Naive thymus-derived CD4-positive, alpha-beta T cell (primary cell): Measurements from ENCODE around the gene OR2A25. TPM values are rescaled to one million over a fixed set of nuclear protein-coding genes. Genes with fewer than 3 reads are reported as not detected.

ENCODE experiments used
- ATAC-seq: fragments of 150-1000 bp; cut with Tn5 transposase; 2 replicates; pipeline ENCODE4 v1.10.0; 2021; ENCODE audit warnings: mild to moderate bottlenecking, moderate library complexity
- CTCF ChIA-PET: fragments of 350-600 bp; sonication (Branson Sonifier 250); formaldehyde crosslinking; loops from one replicate; lab custom pipeline; 2021; ENCODE audit warnings: antibody characterized with exemption; lab: Charles Lee
- POLR2A ChIA-PET: fragments of 350-600 bp; sonication (Branson Sonifier 250); formaldehyde crosslinking; loops from one replicate; lab custom pipeline; 2021; ENCODE audit warnings: antibody characterized with exemption, inconsistent platforms; lab: Charles Lee
- DNase-seq, 9 donors: peaks; one replicate each; pipeline versions ENCODE4 v3.0.0 to v3.0.0-alpha.2; 2020 to 2022; ENCODE audit warnings: mixed read lengths in 1 of 9
- H3K27ac ChIP-seq: one replicate; pipeline ENCODE4 v1.7.0; 2013; ENCODE audit warnings: mild to moderate bottlenecking, low read depth, low read length, moderate library complexity
- H3K27me3 ChIP-seq, 2 donors: one replicate each; pipeline ENCODE4 v1.7.0; 2013; ENCODE audit warnings: low read length in 2 of 2, mild to moderate bottlenecking in 2 of 2, moderate library complexity in 2 of 2; ENCODE audit not compliant: control insufficient read depth in 2 of 2, insufficient read depth in 2 of 2
- H3K36me3 ChIP-seq, 3 experiments: 1 replicate in 2 of 3; 2 replicates in 1 of 3; pipeline ENCODE4 v1.7.0; 2013; ENCODE audit warnings: low read length in 3 of 3, mild to moderate bottlenecking in 3 of 3, moderate library complexity in 1 of 3; ENCODE audit not compliant: insufficient read depth in 3 of 3, control insufficient read depth in 2 of 3
- H3K4me1 ChIP-seq, 2 donors: one replicate each; pipeline ENCODE4 v1.7.0; 2013; ENCODE audit warnings: low read length in 2 of 2, mild to moderate bottlenecking in 2 of 2, moderate library complexity in 1 of 2; ENCODE audit not compliant: control insufficient read depth in 2 of 2, insufficient read depth in 2 of 2
- H3K4me3 ChIP-seq: 2 replicates; pipeline ENCODE4 v1.7.0; 2013; ENCODE audit warnings: mild to moderate bottlenecking, low read length
- H3K9me3 ChIP-seq, 3 experiments: 1 replicate in 2 of 3; 2 replicates in 1 of 3; pipeline ENCODE4 v1.7.0; 2013; ENCODE audit warnings: low read length in 3 of 3; ENCODE audit not compliant: control insufficient read depth in 2 of 3
- H3K27ac Mint-ChIP-seq, 9 donors: one replicate each; pipeline ENCODE4 v1.8.0; 2020 to 2022; ENCODE audit warnings: mixed read lengths in 9 of 9, mild to moderate bottlenecking in 8 of 9, moderate library complexity in 5 of 9, inconsistent platforms in 2 of 9
- H3K27me3 Mint-ChIP-seq, 5 donors: one replicate each; pipeline ENCODE4 v1.8.0; 2021 to 2022; ENCODE audit warnings: mixed read lengths in 5 of 5, mild to moderate bottlenecking in 1 of 5
- H3K36me3 Mint-ChIP-seq, 5 donors: one replicate each; pipeline ENCODE4 v1.8.0; 2020 to 2022; ENCODE audit warnings: mixed read lengths in 5 of 5, mild to moderate bottlenecking in 3 of 5, inconsistent platforms in 1 of 5
- H3K4me1 Mint-ChIP-seq, 7 donors: one replicate each; pipeline ENCODE4 v1.8.0; 2020 to 2022; ENCODE audit warnings: mixed read lengths in 7 of 7, mild to moderate bottlenecking in 3 of 7, inconsistent platforms in 1 of 7
- H3K4me3 Mint-ChIP-seq, 10 donors: one replicate each; pipeline ENCODE4 v1.8.0; 2020 to 2022; ENCODE audit warnings: mild to moderate bottlenecking in 10 of 10, mixed read lengths in 10 of 10, moderate library complexity in 6 of 10, inconsistent platforms in 2 of 10
- H3K9me3 Mint-ChIP-seq, 11 donors: one replicate each; pipeline ENCODE4 v1.8.0; 2020 to 2022; ENCODE audit warnings: mixed read lengths in 11 of 11, mild to moderate bottlenecking in 4 of 11, inconsistent platforms in 1 of 11, moderate library complexity in 1 of 11
- intact Hi-C, 2 donors: fragments of 100-400 bp; cut with micrococcal nuclease; formaldehyde crosslinking; loops; one replicate each; pipeline ENCODE4 v1.15.1; 2023
- polyA plus RNA-seq, 2 donors: library from polyadenylated mRNA; unstranded; fragments of 300-500 nt; fragmentation: Illumina TruSeq; gene quantifications; one replicate each; pipeline ENCODE4 v1.2.3, GENCODE V29; 2021
- total RNA-seq, 6 experiments: library from RNA in 5 of 6; stranded (reverse) in 5 of 6; gene quantifications; 1 replicate in 5 of 6; 2 replicates in 1 of 6; pipeline ENCODE4 v1.2.3 and lab custom pipeline; 2021 to 2026

The OR2A25 gene
- total and polyA plus RNA-seq, 7 experiments from 2014 or later, result not detected

GRCh38 chr7:144087230-144087629 is 17.6 kb downstream of the OR2A25 start:
- H3K4me3 ChIP-seq, result no peak overlapping the region
- ATAC-seq (no peak), DNase-seq (no peak)
- peaks cover 0 to 12% (median 0%) of the 10 kb centered on the region in 5 donors for H3K27me3 Mint-ChIP-seq
- intact Hi-C loops, result no loop called here
- no peaks in the 10 kb centered on the region for H3K36me3 ChIP-seq
- no peak overlapping the region for H3K27ac Mint-ChIP-seq
- H3K9me3 Mint-ChIP-seq, result peaks cover 0 to 9% (median 4%) of the 10 kb centered on the region in 11 donors
- CTCF ChIA-PET, result no interaction called here
- no peak overlapping the region for H3K4me3 Mint-ChIP-seq
- no peaks in the 10 kb centered on the region for H3K27me3 ChIP-seq
- H3K27ac ChIP-seq, result no peak overlapping the region
- H3K4me1 Mint-ChIP-seq, result no peaks in the 10 kb centered on the region
- no peaks in the 10 kb centered on the region for H3K9me3 ChIP-seq
- no peaks in the 10 kb centered on the region for H3K4me1 ChIP-seq
- POLR2A ChIA-PET, result no interaction called here
- no peaks in the 10 kb centered on the region for H3K36me3 Mint-ChIP-seq

GRCh38 chr7:144090667-144091066 is 21.1 kb downstream of the OR2A25 start:
- Mint-ChIP-seq H3K27me3 (peaks cover 0 to 23% (median 0%) of the 10 kb centered on the region in 5 donors), H3K36me3 (no peaks in the 10 kb centered on the region), H3K4me1 (no peaks in the 10 kb centered on the region), H3K4me3 (no peak overlapping the region), H3K27ac (no peak overlapping the region), H3K9me3 (peaks cover 0 to 19% (median 4%) of the 10 kb centered on the region in 11 donors)
- Histone ChIP-seq H3K4me3 (no peak overlapping the region), H3K4me1 (no peaks in the 10 kb centered on the region), H3K27me3 (no peaks in the 10 kb centered on the region), H3K9me3 (no peaks in the 10 kb centered on the region), H3K36me3 (no peaks in the 10 kb centered on the region), H3K27ac (no peak overlapping the region)
- intact Hi-C loops, result no loop called here
- POLR2A ChIA-PET, result no interaction called here
- CTCF ChIA-PET, result no interaction called here
- DNase-seq (no peak), ATAC-seq (no peak)

- Mint-ChIP-seq H3K4me3 (no peak overlapping the region), H3K27me3 (peaks cover 0 to 18% (median 8%) of the 10 kb centered on the region in 5 donors), H3K9me3 (peaks cover 0 to 5% (median 0%) of the 10 kb centered on the region in 11 donors), H3K36me3 (no peaks in the 10 kb centered on the region), H3K4me1 (peaks cover 0 to 42% (median 32%) of the 10 kb centered on the region in 7 donors), H3K27ac (peak overlapping the region in 1 of 9 donors; percentile 54)
- Histone ChIP-seq H3K27ac (no peak overlapping the region), H3K4me1 (peaks cover 0 to 6% of the 10 kb centered on the region in 2 donors), H3K27me3 (no peaks in the 10 kb centered on the region), H3K9me3 (no peaks in the 10 kb centered on the region), H3K4me3 (no peak overlapping the region), H3K36me3 (no peaks in the 10 kb centered on the region)
- intact Hi-C loops, result no loop called here
- CTCF ChIA-PET, result no interaction called here
- no peak for ATAC-seq
- no peak for DNase-seq
- POLR2A ChIA-PET, result no interaction called here
Measured at GRCh38 chr7:144098776-144099175, 29.2 kb downstream of the OR2A25 start.

GRCh38 chr7:144100607-144101006 is 31.0 kb downstream of the OR2A25 start:
- peaks cover 0 to 6% of the 10 kb centered on the region in 2 donors for H3K4me1 ChIP-seq
- H3K27ac Mint-ChIP-seq, result peak overlapping the region in 4 of 9 donors; percentile 3 to 69 (median 38)
- DNase-seq (peak in 5 of 9 donors; percentile 5 to 25 (median 11)), ATAC-seq (no peak)
- no peaks in the 10 kb centered on the region for H3K36me3 ChIP-seq
- H3K4me3 ChIP-seq, result no peak overlapping the region
- CTCF ChIA-PET, result no interaction called here
- no peaks in the 10 kb centered on the region for H3K9me3 Mint-ChIP-seq
- H3K4me1 Mint-ChIP-seq, result peaks cover 0 to 42% (median 32%) of the 10 kb centered on the region in 7 donors
- no peak overlapping the region for H3K27ac ChIP-seq
- peak overlapping the region in 5 of 10 donors; percentile 19 to 56 (median 44) for H3K4me3 Mint-ChIP-seq
- POLR2A ChIA-PET, result no interaction called here
- H3K36me3 Mint-ChIP-seq, result no peaks in the 10 kb centered on the region
- H3K27me3 ChIP-seq, result no peaks in the 10 kb centered on the region
- H3K27me3 Mint-ChIP-seq, result peaks cover 0 to 10% (median 5%) of the 10 kb centered on the region in 5 donors
- intact Hi-C loops, result no loop called here
- no peaks in the 10 kb centered on the region for H3K9me3 ChIP-seq

GRCh38 chr7:144102041-144102440 is 32.4 kb downstream of the OR2A25 start:
- ChIA-PET CTCF (no interaction called here), POLR2A (no interaction called here)
- Histone ChIP-seq H3K27ac (no peak overlapping the region), H3K4me3 (no peak overlapping the region), H3K4me1 (peaks cover 0 to 6% of the 10 kb centered on the region in 2 donors), H3K36me3 (no peaks in the 10 kb centered on the region), H3K9me3 (no peaks in the 10 kb centered on the region), H3K27me3 (no peaks in the 10 kb centered on the region)
- Mint-ChIP-seq H3K4me1 (peaks cover 0 to 42% (median 32%) of the 10 kb centered on the region in 7 donors), H3K4me3 (no peak overlapping the region), H3K27ac (peak overlapping the region in 1 of 9 donors; percentile 3), H3K27me3 (peaks cover 0 to 10% (median 0%) of the 10 kb centered on the region in 5 donors), H3K9me3 (no peaks in the 10 kb centered on the region), H3K36me3 (no peaks in the 10 kb centered on the region)
- intact Hi-C loops, result no loop called here
- ATAC-seq, result no peak
- DNase-seq, result no peak

GRCh38 chr7:144105211-144105610 is 35.6 kb downstream of the OR2A25 start:
- Mint-ChIP-seq H3K4me1 (peaks cover 0 to 25% (median 19%) of the 10 kb centered on the region in 7 donors), H3K4me3 (no peak overlapping the region), H3K9me3 (peaks cover 0 to 4% (median 0%) of the 10 kb centered on the region in 11 donors), H3K27me3 (peaks cover 0 to 10% (median 0%) of the 10 kb centered on the region in 5 donors), H3K27ac (no peak overlapping the region), H3K36me3 (no peaks in the 10 kb centered on the region)
- DNase-seq (no peak), ATAC-seq (no peak)
- Histone ChIP-seq H3K36me3 (no peaks in the 10 kb centered on the region), H3K9me3 (no peaks in the 10 kb centered on the region), H3K4me3 (no peak overlapping the region), H3K27me3 (no peaks in the 10 kb centered on the region), H3K27ac (no peak overlapping the region), H3K4me1 (peaks cover 0 to 6% of the 10 kb centered on the region in 2 donors)
- intact Hi-C loops, result no loop called here
- POLR2A ChIA-PET, result no interaction called here
- CTCF ChIA-PET, result no interaction called here

- no peaks in the 10 kb centered on the region for H3K4me1 ChIP-seq
- Mint-ChIP-seq H3K27ac (no peak within 1 kb of the TSS), H3K4me1 (no peaks in the 10 kb centered on the region), H3K9me3 (peaks cover 0 to 5% (median 0%) of the 10 kb centered on the region in 11 donors), H3K27me3 (peaks cover 0 to 19% (median 0%) of the 10 kb centered on the region in 5 donors), H3K4me3 (no peak within 1 kb of the TSS), H3K36me3 (no peaks in the 10 kb centered on the region)
- intact Hi-C loops, result no loop called here
- ChIA-PET POLR2A (no interaction called here), CTCF (interaction anchor here (0.8 kb wide), 1 partner anchor 10 kb away, joined by 4 read pairs; no protein-coding TSS in a partner anchor)
- H3K9me3 ChIP-seq, result no peaks in the 10 kb centered on the region
- no peak for ATAC-seq
- H3K4me3 ChIP-seq, result no peak within 1 kb of the TSS
- no peak within 1 kb of the TSS for H3K27ac ChIP-seq
- no peak for DNase-seq
- H3K36me3 ChIP-seq, result no peaks in the 10 kb centered on the region
- no peaks in the 10 kb centered on the region for H3K27me3 ChIP-seq
Measured at GRCh38 chr7:144109283-144109682, 39.7 kb downstream of the OR2A25 start, which contains the start of gene OR2A2. OR2A2 (plus strand) TSS chr7:144109583; CDS start chr7:144109583, 0 bp downstream.
